GM19099 (cell line): Measurements from ENCODE around the gene SAYSD1.

Experiments
- POLR2A ChIP-seq: IDR thresholded peaks from 3 replicates; pipeline ENCODE4 v1.6.1; 2011; ENCODE audit warnings: low read depth; ENCODE audit not compliant: insufficient read length; ENCODE audit errors: extremely low read depth

The SAYSD1 gene

DNA sequence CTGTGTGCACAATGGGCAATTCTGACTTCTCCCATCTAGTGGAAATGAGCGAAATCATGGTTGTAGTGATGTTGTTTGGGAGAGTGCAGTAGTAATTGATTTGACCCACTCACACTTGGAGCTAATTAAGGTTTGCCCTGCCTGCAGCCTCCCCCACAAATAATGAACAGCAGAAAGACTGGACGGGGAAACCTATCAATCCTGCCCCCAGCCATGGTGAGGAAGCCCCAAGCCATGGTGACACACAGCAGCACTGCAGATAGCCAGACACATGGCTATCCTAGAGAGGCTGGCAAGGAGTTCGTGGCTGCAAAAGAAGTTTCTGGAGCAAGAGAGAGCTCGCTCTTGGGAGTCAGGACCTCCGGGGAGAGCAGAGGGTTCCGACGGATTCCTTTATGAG lies 27.8 kb downstream of the SAYSD1 start:
- TF ChIP-seq POLR2A, result no peak

DNA sequence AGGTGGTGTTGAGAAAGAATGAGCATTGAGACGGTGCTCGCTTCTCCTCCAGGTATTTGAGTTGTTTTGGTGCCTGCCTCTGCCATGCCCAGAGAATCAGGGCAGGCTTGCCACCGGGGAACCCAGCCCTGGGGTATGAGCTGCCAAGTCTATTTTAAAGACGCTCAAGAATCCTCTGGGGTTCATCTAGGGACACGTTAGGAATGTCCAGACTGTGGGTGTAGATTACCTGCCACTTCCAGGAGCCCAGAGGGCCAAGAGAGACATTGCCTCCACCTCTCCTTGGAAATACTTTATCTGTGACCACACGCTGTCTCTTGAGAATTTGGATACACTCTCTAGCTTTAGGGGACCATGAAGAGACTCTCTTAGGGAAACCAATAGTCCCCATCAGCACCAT lies 28.3 kb downstream of the SAYSD1 start:
- TF ChIP-seq POLR2A, result no peak

DNA sequence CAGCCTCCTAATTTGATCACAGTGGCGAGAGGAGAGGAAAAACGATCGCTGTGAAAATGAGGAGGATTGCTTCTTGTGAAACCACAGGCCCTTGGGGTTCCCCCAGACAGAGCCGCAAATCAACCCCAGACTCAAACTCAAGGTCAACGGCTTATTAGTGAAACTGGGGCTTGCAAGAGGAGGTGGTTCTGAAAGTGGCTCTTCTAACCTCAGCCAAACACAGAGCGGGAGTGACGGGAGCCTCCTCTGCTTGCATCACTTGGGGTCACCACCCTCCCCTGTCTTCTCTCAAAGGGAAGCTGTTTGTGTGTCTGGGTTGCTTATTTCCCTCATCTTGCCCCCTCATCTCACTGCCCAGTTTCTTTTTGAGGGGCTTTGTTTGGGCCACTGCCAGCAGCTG lies 28.7 kb downstream of the SAYSD1 start:
- TF ChIP-seq POLR2A, result no peak

DNA sequence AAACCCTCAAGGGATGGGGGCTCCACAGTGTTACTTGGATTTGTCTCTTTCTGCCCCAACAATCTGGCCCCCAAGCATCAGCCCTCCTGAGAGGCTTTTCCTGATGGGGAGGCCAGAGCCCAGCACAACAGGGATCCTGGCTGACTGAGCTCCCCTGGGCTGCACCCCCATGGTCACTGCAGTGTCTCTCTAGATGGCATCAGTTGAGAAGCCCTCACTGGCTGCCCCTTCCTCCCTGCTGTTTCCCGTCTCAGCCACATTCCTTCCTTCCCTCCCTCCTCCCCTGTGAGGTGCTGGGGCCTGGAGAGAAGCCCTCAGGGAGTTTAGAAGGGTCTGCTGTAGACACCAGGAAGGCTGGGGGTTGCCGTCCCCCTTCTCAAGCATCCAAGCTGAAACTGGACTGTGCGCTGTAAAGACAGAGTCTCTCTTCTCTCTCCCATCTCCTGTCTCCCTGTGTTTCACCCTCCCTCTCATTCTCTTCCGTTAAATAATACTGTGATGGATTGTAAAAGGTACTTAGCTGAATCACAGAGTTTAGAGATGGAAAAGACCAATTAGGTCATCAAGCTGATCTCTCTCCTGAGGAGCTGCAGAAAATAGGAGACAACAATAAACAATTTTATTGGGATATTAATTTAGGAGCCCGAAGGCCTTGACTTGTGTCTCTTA lies 29.7 kb downstream of the SAYSD1 start:
- no peak for TF ChIP-seq POLR2A

DNA sequence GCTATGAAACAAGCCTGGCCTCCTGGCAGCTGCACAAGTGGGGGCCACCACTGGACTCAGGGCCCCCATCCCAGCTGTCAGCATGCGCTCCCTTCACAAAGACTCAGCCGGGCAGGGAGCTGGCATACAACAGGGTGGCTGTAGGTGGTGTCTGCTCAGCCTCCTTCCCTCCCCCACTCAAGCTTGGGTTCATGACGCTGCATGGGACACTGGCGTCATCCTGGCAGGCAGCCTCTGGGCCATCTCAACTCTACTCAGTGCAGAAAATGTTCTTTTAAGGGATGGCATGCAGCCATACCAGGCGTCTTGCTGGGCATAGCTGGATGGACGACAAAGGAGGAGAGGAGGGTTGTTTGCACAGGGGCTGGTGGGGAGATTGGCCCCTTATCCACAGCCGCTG lies 30.5 kb downstream of the SAYSD1 start:
- TF ChIP-seq POLR2A, result no peak

DNA sequence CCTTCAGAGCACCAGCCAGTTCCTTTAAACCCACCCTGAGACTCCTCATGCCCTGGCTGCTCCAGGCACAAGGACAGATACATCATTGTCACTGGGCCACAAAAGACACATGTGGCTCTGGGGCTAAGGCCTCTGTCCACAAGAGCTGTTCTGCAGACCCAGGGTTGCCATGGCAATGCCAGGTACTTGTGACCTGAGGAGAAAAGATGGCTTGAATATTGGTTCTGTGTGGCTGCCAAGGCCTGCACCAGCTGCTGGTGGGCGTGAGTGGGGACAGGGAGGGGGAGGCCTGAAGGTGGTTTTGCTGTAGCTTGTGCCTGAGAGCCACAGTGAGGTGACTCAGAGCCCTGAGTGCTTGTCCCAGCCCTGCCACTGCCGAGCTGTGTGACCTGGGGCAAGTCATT lies 31.8 kb downstream of the SAYSD1 start:
- TF ChIP-seq POLR2A, result no peak

DNA sequence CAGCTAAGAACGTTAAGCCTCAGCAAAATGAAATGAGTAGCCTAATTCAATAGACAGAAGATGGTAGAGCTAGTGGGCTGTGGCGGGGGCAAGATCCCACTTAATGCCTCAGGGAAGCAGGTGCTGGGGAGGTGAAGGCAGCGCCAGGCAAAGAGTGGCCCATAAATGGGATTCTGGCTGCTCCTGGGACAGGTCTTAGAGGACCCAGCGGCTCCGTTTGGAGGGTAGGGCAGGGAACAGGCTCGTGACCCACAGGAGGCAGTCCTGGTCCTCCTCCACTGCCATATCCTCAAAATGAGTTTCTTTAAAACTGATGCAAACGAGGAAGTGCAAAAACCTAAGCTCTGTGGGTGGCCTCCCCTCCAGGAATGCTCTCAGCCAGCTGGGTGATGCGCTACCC lies 32.7 kb downstream of the SAYSD1 start:
- no peak for TF ChIP-seq POLR2A

DNA sequence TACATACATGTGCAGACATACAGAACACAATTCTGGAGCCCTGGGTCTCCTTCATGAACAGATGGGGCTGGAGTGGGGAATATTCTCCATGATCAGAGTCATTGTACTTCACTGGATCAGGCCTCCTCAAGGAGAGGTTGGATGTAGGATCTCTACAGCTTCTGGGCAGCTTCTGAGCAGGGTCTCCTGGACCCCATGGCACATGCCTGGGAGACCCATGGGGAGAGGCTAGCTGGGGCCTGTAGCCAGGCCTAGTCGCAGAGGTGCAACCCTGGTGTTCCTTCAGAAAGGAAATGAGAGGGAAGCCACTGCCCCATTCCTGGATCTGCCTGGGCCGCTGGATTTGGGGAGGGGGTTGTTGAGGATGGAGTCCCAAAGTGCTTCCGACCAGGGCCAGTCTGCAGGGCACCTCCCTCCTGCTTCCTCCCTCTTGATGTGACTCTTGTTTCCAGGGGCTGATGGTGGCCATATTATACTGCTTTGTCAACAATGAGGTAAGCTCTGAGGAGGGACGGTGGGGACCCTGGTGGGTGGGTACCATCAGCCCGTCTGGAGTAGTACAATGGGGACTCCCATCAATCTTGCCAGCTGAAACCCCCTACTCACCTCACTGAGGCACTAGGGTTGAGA lies 34.6 kb downstream of the SAYSD1 start:
- no peak for TF ChIP-seq POLR2A

DNA sequence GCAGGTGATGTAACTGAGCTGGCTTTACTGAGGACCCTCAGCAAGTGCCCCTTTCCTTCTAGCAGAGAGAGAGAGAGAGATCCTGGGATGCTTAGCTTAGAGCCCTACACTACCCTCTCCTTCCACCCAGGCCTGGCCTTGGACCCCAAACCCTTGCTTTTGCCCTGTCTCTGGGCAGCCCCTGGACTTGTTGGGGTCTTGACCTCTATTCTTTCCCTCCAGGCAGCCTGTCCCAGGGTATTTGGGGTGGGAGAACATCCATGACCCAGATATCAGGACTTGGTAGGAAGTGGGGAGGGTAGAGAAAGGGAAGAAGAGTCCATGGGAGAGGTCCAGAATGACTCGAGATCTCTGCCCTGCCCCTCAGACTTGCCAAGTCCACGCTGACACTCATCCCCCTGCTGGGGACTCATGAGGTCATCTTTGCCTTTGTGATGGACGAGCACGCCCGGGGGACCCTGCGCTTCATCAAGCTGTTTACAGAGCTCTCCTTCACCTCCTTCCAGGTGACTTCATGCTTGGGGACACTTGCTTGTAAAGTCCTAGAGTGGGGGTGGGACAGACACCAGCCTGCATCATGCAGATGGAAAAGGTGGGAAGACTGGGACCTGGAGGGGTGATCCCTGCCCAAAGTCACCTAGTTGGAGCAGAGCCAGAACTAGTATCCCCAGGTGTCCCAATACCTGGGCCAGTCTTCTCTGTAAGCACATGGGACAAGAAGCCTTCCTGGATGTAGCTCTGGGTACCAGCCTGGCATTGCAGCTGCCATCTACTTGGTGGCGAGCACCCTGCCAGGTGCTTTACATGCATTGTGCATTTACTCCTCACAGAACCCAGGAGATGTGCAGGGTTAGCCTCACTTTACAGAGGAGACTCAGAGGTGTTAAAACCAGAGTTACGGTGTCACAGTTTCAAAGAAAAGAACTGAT lies 35.5 kb downstream of the SAYSD1 start:
- TF ChIP-seq POLR2A, result no peak

DNA sequence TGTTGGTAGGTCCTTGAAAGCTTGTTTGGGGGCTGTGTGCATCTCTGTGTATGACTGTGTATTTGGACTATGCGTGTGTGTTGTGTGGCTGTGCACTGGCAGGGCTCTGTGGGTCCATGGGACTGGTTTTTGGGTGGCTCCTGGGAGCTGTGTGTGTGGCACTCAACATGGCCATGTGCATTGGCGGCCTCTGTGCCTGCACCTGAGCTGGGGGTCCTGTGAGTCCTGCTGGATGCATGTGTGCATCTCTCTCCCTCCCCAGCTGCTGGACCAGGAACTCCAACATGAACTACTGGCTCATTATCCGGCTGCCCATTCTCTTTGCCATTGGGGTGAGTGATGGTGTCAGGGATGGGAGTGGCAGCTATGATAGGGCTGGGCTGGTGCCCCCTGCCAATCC lies 36.3 kb downstream of the SAYSD1 start:
- no peak for TF ChIP-seq POLR2A

DNA sequence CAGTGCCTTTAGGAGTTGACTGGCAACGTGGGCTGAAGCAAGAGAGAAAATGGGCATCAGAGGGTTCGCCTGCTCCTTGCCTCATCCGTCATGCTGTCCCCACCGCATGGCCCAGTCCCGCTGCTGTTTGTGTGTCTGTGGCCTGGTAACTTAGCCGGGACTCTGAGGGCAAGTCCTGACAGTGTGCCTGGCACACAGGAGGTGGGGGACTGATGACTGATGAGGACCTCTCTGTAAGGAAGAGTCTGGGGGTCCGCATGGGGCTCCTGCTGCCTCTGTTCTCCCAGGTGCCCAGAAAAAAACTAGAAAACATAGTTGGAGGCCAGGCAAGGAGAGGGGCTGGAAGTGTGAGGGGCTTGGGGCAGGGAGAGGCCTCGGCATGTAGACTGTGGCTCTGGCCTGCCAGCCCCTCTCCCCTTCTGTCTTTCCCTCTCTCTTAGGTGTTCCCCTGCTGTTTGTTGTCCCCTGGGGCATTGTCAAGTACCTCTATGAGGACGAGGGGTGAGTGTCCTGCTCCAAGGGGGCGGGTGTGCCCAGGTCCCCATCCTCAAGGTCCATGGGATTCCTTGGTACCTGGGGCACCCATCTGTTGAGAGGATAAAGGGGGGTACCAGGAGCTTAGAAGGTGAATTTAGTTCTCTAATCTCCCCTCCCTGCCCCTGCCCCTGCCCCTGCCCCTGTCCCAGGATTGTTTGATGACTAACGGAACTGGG lies 36.9 kb downstream of the SAYSD1 start:
- no peak for TF ChIP-seq POLR2A

DNA sequence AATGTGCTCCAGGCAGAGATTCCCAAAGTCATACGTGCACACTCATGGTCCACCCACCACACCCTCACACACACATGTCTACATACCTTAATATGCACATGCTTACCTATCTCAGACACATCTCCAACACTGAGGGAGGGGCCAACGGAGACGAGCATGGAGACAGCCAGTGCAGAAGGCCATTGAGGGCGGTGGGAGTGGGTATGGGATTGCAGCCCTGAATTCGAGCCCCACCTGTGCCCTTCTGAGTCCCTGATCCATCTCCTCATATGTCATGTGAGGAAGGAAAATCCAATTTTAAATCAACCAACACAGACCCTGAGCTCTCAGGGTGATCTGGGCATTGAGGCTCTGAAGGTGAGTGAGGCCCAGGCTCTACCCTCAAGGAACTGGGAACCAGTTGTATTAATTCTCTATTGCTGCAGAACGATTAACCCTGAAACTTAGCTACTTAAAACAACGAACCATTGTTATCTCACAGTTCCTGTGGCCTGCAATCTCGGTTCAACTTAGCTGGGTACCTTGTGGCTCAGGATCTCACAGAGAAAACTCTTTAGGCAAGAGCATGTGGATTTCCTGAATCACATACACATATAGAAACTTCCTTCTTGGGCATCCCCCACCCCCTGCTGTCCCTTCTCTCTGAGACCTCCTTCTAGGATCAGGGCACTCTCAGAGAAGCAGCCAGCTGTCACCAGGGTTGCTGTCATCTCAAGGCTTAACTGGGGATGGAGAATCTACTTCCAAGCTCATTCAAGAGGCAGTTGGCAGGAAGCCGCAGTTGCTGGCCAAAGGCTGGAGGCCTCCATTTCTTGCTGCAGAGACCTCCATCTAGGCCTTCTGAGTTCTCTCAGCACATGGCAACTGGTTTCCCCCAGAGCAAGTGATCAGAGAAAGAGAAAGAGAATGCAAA lies 38.1 kb downstream of the SAYSD1 start:
- no peak for TF ChIP-seq POLR2A

DNA sequence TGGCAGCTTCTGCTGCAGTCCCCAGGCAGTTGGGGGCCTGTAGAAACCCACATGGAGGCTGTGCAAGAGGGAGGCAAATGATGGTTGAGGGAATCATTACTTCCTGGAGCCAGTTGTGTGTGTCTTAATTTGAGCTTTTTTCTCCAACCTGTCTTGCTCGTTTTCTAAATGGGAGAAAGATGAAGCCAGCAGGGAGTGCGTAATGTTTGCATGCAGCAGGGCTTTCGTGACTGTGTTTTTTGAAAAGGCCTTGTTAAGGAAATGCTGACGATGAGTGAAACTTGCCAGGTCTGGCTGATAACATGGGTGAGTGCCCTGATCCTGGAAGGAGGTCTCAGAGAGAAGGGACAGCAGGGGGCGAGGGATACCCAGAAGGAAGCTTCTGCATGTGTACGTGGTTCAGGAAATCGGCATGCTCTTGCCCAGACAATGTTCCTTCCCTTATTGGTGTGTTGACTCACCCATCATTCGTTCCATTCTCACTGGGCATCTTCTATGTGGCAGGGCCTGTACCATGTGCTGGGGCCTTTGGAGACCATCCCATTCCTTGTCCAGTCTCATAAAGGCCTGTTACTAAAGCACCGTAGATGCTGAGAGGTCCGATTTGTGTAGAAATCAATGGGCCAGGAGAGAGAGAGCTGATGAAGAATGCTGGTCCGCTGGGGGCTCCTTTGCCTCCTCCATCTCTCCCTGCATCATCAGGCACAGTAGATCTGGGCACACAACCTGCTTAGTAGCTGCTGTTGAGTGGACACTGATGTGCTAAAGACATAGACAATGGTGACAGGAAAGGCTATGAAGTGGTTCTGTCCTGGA lies 39.0 kb downstream of the SAYSD1 start:
- TF ChIP-seq POLR2A, result no peak
